HS-27A (cell line): ENCODE data around the gene CFH.
"Not testable (repeated sequence)": the region's sequence is repeated elsewhere in the genome, so short reads cannot be mapped to it uniquely, and the experiment has no call there.

Experiments
- DNase-seq: peaks from one replicate; pipeline ENCODE4 v3.0.0-alpha.2; 2012; ENCODE audit warnings: low read depth, missing footprints

Gene CFH

DNA sequence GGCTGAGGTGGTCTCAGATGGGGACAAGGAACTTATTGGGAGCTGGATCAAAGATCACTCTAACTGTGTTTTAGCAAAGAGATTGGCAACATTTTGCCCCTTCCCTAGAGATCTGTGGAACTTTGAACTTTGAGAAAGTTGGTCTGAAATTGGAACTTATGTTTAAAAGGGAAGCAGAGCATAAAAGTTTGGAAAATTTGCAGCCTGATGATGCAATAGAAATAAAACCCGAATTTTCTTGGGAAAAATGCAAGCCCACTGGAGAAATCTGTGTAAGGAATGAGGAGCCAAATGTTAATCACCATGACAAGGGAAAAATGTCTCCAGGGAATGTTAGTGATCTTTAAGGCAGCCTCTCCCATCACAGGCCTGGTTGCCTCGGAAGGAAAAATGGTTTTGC is 17.2 kb downstream of the CFH start:
- DNase-seq, result no peak

DNA sequence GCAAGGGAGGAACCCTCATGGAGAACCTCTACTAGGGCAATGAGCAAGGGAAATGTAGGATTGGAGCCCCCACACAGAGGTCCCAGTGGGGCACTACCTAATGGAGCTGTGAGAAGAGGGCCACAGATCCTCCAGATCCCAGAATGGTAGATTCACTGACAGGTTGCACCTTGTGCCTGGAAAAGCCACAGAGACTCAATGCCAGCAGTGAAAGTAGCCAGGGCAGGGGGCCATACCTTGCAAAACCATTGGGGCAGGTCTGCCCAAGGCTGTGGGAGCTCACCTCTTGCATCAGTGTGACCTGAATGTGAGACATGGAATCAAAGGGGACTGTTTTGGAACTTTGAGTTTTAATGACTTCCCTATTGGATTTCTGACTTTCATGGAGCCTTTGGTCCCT is 17.9 kb downstream of the CFH start:
- DNase-seq, result no peak

DNA sequence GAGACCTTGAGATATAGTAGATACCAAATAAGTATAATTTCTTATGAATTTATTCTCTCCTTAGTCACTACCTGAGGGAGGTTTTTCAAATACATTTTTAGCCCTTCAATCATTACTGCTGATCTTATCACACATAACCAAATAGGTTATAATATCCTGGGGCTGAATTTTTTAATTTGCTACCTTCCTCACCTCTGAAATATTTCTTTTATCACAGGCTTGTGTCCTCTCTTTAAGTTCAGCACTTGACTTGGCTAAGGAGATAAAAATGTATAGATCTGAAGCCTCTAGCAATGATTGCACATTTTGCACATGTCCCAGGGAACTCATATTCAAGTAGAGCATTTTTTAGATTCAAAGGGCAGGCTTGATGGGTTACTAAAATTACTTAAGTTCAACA is 23.1 kb downstream of the CFH start:
- no peak for DNase-seq

DNA sequence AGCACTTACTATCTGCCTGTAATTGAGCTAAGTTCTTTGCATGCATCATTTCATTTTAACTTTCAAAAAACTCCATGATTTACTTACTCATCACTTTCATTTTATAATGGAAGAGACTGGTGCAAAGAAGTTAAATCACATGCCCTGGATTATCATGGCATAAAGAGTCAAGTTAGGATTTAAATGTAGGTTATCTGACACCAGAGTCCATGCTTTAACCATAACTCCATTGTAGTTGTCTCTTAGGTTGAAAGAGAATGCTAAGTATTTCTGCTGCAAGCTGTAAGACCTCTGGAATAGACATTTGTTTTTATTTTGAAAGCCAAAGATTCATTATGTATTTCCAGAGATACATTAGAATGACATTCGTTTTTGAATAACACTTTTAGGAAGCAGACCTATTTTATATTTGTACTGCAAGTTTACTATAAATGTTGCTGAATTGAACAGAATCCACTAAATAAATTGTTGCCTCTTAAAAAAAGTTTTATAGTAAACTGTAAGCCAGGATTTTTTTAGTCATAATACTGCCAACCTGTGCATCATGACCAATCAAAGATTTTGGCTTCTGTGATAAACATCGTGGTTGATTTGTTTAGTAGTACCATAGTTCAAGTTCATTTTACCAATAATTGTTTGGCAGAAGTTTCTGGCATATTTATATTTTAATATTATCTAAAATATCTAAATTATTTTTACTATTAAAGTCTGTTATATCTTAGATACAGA is 26.1 kb downstream of the CFH start:
- DNase-seq, result no peak

DNA sequence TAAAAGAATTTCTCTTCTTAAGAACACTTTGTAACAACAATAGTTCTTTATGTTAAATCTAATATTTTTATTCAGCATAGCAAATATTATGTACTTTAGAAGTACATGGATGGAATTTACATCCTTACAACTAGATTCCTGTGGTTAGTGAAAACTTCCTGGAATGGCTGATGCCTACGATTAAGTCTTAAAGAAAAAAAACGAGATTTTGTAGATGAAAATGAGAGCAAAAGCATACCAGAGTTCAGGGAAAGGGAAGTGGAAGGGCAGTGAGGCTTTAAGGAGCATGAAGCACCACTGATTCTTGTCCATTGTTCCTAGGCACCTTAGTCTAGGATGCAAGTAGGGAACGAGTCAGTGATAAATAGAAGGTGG is 26.7 kb downstream of the CFH start:
- DNase-seq, result peak; percentile 52

DNA sequence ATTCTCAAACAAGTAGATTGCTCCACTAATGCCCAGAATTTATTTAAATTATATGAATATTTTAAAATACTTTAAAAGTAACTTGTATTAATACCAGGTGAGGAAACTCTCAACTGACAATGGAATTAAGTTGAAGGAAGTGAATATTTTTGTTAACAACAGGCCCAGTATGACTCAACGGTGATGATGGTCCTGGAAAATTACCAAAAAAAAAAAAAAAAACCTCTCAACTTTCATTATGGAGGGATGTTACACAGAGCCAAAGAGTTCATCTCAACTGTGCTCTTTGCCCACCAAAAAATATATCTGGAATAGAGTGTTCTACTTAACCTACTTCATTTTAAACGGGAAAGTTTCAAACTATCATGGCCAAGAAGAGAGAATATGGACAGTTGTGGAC is 28.3 kb downstream of the CFH start:
- DNase-seq, result peak; percentile 54

DNA sequence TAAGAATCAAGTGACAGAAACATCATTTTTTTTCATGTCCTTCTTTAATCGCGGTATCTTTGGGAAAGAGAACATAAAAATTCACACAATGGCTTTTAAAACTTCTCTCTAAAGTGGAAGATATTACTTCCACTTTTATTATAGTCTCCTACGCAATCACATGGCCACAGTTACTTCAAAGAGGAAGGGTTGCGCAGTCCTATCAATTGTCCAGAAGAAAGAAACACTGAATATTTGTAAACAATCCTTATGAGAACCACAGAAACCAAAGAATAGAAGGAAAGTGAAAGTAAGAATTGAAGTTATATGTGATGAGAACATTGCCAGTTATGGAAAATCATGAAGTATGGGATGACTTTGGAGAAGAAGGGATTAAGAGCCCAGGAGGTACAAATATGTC is 32.6 kb downstream of the CFH start:
- no peak for DNase-seq

DNA sequence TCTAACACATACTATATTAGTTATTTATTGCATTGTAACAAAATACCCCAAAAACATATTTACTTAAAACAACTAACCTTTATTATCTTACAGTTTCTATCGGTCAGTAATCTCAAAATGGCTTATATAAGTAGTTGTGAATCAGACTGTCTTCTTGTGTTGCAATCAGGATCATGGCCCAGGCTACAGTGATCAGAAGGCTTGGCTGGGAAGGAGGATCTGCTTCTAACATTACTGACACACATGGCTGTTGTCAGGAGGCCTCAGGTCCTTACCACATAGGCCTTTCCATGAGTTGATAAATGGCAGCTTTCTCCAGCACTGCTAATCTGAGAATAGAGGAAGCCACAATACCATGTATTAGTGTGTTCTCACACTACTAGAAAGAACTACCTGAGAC is 33.7 kb downstream of the CFH start:
- DNase-seq, result no peak

DNA sequence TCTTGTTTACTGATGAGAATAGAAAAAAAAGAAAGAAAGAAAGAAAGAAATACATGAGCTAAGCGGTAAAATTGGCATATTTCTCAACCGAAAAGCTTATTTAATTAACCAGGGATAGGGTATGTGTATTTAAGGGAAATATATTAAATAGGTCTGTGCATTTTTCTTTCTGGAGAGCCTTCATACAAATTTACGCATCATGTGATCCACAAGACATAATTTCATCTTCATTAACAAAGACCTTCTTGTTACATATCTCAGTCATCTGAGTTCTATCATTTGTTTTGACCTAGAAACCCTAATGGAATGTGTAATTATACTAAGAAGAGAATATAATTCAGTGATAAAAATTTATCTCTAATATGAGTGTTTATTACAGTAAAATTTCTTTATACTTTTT is 37.2 kb downstream of the CFH start:
- no peak for DNase-seq

DNA sequence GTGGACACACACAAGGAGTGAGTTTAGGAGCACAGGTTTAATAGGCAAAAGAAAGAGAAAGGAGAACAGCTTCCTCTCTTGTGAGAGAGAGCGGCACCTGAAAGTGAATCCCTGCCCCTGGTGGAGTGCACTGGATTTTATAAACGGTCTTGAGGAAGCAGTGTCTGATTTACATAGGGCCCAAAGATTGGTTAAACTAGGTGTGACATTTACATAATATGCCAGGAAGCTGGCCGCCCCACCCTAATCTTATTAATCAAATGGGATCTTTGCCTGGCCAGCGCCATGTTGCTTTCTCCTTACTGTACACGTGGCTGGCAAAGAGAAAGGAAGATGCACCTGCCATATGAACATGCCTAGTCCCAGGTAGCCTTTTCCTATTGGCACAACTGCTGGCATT is 38.7 kb downstream of the CFH start:
- DNase-seq, result no peak

DNA sequence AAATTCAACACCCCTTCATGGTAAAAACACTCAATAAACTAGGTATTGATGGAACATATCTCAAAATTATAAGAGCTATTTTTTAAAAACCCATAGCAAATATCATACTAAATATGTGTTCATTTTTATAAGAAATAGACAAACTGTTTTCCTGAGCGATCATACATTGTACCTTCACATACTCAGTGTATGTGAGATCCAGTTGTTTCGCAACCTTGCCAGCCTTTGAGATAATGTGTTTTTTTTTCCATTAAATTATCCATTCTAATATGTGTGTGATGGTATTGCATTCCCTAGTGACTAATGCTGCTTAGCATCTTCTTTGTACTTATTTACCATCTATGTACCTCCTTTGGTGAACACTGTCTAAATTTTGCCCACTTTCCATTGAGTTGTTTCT is 47.1 kb downstream of the CFH start:
- DNase-seq, result no peak

DNA sequence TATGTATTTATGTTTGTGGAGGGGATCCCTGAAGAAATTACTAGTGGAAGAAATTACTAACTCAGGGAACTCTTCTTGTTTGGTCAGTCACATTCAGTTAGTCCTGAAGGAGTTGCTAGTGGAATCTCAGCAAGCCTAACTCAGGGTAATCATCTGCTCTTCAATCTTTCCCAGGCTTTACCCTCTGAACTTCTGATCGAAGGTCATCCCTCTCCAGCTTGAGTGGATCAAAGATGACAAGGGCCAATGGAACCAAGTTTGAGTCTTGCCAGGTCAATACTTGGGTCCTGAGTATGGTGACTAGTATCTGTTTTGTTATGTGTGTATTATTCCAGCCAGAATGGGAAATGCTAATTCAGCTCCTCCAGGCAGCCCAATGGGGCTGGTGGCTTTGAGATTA is 49.3 kb downstream of the CFH start:
- no peak for DNase-seq

DNA sequence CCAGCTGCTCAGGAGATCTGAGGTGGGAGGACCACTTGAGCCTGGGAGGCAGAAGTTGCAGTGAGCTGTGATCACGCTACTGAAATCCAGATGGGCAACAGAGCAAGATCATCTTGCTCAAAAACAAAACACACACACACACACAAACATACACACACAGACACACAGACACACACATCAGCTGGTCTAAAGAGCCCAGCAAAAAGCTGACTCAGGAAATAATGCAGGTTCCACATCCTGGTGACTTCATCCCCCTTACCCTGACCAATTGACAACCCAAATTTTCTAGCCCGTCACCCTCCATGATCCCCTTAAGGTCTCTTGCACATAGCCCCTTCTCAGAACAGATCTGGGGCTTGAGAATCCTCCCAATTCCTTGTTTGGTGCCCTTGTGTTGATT is 58.0 kb downstream of the CFH start:
- not testable (repeated sequence) for DNase-seq

DNA sequence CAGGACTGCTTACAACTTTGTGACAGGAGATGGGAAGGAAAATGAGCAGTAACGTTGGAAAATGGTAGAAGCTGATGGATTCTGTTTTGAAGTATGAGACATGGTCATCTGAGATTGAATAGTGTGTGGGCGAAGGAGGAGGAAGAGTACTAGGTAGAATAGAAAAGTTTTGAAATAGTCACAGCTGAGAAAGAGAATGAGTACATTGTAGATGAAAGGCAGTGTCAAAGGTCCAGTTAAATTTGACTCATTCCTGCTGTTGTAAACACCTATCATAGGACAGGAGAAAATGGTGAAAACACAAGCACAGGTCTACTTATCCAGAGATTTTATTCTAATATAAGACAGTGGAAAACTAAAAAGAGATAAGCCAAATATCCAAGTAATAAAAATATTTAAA is 66.0 kb downstream of the CFH start:
- no peak for DNase-seq

DNA sequence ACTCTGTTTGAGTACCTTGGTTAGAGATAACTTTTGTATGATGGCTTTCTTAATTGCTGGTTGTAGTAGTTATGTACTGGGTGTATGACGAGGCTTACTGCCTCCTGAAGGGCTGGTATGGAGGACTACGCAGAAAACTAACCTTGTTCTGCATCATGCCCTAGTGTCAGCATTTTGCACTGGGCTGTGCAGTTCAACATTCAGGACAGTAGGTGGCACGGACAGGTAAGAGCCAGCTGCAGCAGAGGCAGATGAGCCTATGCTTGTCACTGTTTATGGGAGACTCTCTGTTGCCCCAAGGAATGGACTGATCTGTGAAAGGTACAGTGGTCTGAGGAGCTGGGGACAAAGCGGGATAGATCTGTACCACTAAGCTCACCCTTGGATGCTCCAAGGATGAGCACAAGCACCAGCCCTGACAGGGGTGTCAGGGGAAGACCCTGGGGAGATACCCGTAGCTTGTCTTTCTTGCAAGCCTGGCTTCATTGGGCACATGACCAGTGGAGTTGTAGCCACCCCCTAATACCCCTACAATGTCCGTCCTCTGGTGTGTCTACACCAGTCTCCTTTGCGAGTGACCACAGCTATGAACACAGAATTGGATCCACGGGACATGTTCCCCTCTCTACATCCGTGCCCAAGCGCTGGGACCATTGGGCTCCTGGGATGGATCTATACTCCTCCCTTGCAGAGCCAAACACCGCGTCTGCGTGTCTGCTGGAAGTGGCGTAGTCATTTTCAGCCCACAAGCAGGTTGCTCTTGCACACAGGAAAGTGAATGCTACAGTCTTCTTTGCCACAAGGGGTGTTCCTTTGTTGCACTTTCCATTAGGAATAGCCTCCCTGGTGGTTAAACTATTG is 71.7 kb downstream of the CFH start:
- peak; percentile 4 for DNase-seq

DNA sequence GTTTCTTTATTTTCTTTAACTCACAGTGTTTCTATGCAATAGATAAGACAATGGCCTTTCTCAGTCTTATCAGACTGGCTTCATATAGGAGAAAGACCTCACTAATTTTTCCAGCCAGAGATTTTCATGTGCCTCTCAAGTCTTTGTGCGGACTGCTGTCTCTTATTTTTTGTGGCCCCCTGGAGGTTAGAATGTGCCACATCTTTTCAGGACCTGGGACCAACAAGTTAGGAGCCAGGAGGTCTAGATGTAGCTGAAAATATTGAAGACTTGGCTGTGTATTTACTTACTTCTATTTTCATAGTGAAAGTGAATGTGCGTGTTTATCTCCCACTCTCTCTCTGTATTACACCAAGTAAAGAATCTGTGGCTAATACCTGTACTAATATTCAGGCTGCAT is 80.7 kb downstream of the CFH start:
- no peak for DNase-seq

DNA sequence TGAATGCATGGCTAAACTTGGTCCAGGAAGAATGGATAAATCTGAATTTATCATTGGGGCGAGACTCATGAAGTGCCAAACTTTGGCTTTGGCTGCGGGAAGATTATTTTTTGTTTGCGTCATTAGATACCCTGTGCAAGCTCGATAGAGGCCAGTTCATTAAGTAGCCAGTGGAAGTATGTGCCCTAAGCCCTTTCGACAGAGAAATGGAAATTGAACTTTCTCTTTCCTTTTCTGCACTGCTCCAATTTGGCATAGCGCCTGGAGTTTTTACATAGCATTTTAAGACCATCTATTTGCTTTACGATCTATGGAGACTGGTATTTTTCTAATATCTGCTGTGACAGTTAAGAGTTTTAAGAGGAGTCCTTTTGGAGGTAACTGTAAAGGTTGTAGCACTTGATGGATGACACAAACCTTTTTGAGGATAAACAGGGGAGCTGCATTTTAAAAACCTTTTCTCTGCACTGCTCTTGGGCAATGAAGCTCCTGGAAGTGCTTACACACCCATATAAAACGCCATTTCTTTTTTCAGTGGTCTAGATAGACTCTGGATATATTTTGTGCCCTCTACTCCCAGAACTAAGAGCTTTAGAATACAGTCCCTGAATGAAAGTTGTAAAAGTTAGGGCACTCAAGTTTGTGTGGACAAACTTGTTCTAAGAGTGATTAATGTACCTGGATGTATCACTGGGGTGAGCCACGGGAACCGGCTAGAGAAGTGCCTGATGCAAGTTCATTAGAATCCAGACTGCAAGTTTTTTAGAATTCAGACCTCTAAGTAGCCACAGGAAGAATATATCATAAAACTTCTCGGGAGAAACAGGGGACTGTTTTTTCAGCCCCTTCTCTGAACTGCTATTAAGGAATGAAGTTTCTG is 81.5 kb downstream of the CFH start:
- DNase-seq, result no peak

DNA sequence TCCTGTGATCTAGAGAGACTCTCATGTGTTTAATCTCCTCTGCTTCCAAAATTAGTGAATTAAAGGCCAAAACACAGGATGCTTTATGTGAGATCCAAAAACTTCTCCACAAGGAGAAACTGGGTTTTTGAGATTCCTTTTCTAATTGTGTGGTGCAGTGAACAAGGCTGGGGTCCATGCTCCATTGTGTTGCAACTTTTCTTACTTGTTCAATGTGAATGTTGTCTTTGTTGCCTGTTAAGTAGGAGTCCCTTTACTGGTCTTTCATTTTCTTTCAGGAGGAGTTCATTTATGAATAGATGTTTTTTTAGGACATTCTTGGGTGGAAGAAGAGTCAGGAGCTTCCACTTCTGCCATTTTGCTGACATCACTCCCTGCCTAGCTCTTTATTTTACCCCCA is 82.2 kb downstream of the CFH start:
- no peak for DNase-seq

DNA sequence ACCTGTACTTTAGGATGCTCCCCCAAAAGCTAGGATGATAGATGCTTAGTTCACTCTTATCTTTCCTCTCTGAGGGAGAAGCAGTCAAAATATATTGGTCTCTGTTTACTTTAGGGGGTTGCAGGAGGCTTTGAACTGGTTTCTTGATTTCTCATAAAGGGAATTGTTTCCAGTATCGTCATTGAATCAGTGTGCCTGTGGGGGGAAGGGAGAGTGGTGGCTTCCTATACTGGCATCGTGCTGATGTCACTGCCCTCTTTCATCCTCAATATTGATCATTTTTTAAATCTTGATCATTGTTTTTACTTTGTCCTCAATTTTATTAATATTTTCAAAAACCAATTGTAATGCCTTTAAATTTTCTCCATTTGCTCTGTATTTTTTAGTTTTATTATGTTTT is 82.6 kb downstream of the CFH start:
- no peak for DNase-seq

DNA sequence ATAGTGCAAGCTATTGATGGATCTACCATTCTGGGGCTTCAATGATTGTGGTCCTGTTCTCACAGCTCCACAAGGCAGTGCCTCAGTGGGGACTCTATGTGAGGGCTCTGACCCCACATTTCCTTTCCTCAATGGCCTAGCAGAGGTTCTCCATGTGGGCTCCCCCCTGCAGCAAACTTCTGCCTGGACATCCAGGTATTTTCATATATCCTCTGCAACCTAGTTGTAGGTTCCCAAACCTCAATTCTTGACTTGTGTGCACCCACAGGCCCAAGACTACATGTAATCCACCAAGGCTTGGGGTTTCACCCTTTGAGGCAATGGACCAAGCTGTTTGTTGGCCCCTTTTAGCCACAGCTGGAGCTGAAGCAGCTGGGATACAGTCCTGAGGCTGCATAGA is 86.9 kb downstream of the CFH start:
- DNase-seq, result no peak

DNA sequence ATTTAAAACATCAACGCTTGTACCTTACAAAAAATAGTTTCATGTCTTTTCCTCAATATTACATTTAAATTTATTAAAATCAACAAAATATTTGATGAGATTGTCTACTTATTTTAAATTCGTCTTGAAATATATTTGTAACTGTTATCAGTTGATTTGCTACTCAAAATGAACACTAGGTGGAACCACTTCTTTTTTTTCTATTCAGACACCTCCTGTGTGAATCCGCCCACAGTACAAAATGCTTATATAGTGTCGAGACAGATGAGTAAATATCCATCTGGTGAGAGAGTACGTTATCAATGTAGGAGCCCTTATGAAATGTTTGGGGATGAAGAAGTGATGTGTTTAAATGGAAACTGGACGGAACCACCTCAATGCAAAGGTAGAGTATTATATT is 91.4 kb downstream of the CFH start:
- peak; percentile 3 for DNase-seq

DNA sequence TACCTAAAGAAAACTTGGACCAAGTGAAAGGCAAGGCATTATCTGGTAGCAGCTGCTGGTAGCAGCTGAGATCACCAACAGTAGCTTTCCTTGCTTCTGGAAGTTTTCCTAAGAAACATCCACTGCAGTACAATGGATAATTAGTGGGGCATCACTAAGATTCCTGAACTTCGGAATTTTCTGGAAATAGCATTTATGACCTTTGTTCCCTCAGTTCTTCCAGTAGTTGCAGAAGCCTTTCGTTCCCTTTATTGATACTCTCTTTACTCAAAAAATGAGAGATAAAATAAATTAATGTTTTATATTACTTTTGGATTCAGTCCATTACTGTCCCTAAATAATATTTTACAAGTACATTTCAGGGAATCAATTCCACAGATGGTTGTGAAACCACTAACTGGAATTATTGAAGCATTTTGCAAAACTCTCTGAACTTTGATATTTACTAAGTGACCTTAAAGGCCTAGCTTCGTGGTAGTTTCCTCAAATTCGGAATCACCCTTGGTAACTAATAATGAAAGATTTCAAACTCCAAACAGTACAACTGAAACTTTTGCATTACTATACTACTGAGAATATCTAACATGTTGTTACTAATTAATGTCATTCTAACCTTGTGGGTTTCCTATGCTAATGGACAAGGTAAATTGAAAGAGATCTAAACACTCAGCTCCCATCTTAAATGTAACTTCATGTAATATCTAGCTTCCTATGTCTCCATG is 113.3 kb downstream of the CFH start:
- not testable (repeated sequence) for DNase-seq
